GM21737 (cell line): ENCODE results near the gene FGFRL1.

ENCODE experiments used
- ATAC-seq: cut with Tn5 transposase; IDR thresholded peaks from one replicate; pipeline ENCODE4 v1.9.1; 2021; ENCODE audit warnings: mild to moderate bottlenecking, moderate library complexity; ENCODE audit not compliant: unreplicated experiment

FGFRL1 gene

DNA sequence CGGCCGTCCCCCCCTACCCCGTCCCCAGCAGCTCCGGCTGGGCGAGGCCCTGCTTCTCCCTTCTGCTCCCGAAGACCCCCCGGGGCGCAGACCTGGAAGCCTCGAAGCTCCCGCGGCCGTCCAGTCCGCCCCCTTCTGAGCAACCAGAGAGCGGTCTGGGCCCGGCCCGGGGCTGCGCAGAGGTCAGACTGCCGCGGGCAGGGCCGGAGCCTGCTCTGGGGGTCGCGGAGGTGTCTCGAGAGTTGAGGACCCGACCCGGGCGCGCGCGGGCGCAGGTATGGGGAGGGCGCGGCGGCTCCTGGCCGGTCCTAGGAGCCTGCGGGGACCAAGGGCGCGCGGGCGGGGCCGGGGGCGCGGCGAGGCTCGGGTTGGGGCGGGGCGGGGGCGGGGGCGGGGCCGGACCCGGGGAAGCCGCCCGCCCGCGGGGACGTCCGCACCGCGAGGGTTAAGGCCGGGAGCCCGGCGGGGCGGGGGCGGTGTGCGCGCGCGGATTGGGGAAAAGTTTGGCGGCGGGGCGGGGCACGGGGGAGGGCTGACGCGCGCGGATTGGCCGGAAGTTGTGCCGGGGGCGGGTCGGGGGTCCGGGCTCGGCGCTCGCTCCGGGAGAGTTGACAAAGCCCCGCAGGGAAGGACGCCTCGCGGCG, at the start of gene FGFRL1:
FGFRL1 (plus strand) TSS at position 605 of the 644 bp plus-strand sequence. CDS start 860 bp downstream, outside the sequence.
- peak; percentile 44 for ATAC-seq

- ATAC-seq = no peak
Measured at GRCh38 chr4:962231-963208, 48.9 kb upstream of the FGFRL1 start.

GRCh38 chr4:963276-964225, 47.9 kb upstream of the FGFRL1 start:
- ATAC-seq = no peak

- no peak for ATAC-seq
Measured at GRCh38 chr4:964346-965025, 46.9 kb upstream of the FGFRL1 start.

DNA sequence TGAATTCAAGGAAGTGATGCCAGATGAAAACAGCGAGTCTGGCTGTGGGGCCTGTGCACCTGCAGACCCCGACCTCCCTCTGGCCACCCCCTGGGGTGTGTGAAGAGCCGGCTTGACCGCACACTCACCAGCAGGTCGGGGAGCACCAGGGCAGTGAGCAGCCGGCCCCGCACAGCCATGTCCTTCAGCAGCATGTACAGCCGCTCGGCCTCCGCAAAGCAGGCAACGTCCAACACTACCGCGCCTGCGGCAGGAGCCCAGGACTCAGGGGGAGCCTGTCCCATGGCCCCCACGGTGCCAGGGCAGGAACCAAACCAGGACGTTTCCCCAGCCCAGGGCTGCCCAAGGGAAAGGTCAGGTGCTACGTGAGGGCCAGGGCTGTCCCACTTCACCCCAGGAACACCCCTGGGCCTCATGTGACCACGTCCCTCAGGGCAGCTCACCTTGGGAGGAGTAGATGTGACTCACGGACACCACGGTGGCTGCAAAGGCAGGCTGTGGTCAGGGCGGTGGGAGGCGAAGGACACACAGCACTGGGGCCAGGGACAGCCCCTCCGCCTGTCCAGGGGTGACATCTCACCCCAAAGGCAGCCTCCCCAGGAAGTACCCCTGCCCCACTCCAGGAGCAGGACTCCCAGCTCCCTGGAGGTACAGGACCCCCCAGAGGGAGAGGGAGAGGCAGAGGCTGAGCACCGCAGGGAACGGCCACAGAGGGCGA, 46.2 kb upstream of the FGFRL1 start:
- ATAC-seq = no peak

DNA sequence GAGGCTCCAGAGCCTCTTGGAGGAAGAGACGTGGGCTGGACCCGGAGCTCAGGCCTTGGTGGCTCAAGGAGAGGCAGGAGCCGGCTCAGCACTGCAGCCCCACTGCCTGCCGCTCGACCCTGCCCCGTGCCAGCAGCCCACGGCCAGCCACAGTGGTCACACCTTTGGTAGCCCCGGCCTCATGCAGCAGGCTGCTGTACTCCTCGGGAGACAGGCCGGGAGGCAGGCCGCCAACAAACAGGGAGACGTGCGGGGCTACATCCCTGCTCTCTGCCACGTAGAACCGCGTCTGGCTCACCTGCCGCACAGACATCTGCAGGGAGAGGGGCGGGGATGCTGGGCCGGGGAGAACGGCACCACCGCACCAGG, 45.7 kb upstream of the FGFRL1 start:
- no peak for ATAC-seq

DNA sequence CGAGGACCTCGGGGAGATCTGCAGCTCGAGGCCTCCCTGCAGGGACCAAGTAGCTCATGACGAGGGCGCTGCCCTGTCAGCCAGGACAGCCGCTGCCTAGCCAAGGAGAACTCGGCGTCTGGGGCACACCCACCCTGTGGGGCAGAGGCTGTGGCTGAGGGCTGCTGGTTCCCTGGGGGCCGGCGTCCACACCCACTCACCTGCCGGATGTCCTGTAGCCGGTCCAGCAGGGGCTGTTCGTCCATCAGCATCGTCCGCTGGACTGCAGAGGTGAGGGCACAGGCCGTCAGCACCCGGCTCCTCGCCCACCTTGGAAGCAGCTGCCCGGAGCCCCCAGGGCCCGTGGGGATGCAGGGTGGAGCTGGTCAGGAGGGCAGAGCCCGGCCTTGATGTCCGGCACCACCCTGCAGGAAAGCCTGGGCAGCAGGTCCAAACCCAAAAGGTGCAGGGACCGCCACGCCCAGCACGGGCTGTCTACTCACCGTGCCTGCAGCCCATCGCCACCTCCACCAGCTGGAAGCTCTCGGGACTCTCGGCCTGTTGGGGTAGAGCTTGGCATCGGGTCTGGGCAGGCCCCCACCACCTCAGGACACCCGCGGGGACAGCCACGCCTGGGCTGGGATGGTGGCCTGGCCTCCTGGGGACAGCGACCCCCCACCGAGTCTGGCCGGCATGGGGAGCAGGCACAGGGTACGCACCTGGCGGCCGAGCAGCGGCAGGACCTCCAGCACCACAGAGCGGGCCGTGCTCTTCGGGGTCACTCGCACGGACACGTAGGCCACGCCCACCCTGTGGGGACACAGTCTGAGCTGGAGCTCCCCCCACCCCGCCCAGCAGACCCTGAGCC, 44.9 kb upstream of the FGFRL1 start:
- ATAC-seq = no peak

- ATAC-seq = no peak
Measured at GRCh38 chr4:967113-968104, 44.0 kb upstream of the FGFRL1 start.

DNA sequence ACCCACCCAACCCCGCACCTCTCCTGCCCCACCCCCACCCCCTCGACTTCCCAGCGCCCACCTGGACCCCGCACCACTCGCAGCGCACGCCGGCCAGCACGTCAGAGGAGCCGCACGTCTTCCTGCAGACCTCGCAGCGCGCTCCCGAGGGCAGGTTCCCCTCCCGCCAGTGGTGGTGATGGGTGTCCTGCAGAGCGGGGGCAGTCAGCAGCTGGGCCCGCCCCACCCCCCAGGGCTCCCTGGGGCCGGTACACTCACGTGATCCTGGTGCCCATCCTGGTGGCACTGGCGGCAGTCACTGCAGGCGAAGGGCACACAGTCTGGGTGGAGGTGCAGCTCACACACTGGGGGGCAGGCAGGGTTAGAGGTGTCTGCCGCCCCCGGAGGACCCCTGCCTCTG, 43.2 kb upstream of the FGFRL1 start:
- no peak for ATAC-seq

- no peak for ATAC-seq
Measured at GRCh38 chr4:968621-969394, 42.6 kb upstream of the FGFRL1 start.

DNA sequence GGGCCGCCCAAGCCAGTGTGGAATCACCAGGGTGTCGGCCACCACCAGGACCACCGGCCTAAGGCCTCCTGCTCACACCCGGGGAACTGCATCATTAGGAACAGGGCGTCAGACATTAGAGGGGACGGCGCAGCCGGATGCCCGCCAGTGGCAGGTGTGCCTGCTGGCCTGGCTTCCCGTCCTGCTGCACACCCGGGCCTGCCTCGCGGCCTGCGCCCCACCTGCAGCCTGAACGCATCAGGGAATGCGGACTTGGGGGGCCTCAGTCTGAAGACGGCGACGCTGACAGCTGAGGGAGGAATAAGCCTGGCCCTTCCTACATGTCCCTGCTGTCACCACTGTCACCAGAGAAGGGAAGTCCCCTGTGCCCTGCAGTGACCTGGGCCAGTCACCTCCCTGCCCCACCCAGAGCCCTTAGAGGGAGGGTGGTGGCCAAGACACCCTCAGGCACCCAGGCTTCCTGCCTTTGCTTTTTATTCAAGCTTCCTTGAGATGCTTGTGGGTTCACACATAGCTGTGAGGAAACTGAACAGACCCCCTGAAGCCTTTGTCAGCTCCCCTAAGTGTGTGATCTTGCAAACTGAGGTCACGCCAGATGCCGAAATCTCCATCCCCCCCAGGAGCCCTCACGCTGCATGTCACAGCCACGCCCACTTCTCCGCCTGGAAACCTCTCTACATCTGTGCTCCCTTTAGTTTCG, 41.2 kb upstream of the FGFRL1 start:
- no peak for ATAC-seq

GRCh38 chr4:970854-971520, 40.4 kb upstream of the FGFRL1 start:
- no peak for ATAC-seq

DNA sequence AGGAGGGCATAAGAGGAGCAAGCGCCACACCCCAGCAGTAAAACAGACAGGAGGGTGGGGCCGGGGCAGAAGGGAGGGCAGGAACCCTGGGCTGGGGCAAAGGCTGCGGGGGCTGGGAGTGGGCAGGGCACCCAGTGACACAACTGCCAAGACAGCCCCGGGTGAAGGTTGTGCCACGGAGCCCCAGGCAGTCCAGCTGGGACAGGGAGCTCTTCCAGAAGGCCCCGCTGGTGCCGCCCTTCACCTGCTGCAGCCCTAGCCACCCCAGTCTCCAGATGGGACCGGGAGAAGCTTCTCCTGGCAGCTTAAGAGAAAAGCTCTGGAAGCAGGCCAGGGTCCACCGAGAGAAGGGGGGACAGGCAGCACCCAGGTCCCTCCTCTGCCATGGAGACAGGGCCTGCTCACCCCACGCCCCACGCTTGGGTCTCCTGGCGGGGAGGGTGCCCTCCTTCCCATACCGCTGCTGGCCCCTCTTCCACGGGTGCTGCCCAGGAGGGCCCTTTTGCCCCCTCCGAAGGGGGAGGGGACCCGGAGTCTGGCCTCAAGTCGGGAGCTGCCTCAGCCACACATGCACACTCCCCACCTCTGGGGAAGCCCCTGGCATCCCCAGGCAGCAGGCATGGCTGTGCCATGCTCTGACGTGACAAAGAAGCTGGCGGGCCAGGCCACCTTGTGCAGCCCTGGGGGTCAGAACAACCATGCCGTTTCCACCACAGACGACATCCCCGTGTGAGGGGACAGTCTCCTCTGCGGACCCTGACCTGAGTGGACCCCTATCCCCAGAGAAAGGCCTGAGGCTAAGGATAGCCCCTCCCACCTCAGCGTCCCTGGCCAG, 39.5 kb upstream of the FGFRL1 start:
- ATAC-seq = no peak

GRCh38 chr4:972651-973424, 38.6 kb upstream of the FGFRL1 start:
- ATAC-seq = peak; percentile 33
